Stimulated activated naive B cell treated with anti-CD40 and anti-IgM and Interleukin-4, amounts not matched to agents 10 μg/mL and 1 μg/mL and 100 μg/mL, for 72 hours (primary cell): ENCODE results near the gene AWAT1.
"Not testable (repeated sequence)": the region's sequence is repeated elsewhere in the genome, so short reads cannot be mapped to it uniquely, and the experiment has no call there.

Experiments used
- ATAC-seq, 2 donors: fragments of 150-1000 bp; cut with Tn5 transposase; replicated peaks; 2 replicates each; pipeline ENCODE4 v1.10.0; 2021; ENCODE audit warnings: moderate library complexity in 1 of 2
- DNase-seq: peaks from one replicate; pipeline ENCODE4 v3.0.0; 2021
- H3K27ac Mint-ChIP-seq: one replicate; pipeline ENCODE4 v1.8.0; 2022; ENCODE audit warnings: mild to moderate bottlenecking, mixed read lengths
- H3K27me3 Mint-ChIP-seq, 2 donors: one replicate each; pipeline ENCODE4 v1.8.0; 2022; ENCODE audit warnings: mixed read lengths in 2 of 2
- H3K36me3 Mint-ChIP-seq, 2 donors: one replicate each; pipeline ENCODE4 v1.8.0; 2022; ENCODE audit warnings: mixed read lengths in 2 of 2, mild to moderate bottlenecking in 1 of 2
- H3K4me1 Mint-ChIP-seq, 2 donors: one replicate each; pipeline ENCODE4 v1.8.0; 2022; ENCODE audit warnings: mixed read lengths in 2 of 2, mild to moderate bottlenecking in 1 of 2
- H3K4me3 Mint-ChIP-seq, 2 donors: one replicate each; pipeline ENCODE4 v1.8.0; 2022; ENCODE audit warnings: mild to moderate bottlenecking in 2 of 2, mixed read lengths in 2 of 2, moderate library complexity in 1 of 2
- H3K9me3 Mint-ChIP-seq, 2 donors: one replicate each; pipeline ENCODE4 v1.8.0; 2022; ENCODE audit warnings: mixed read lengths in 2 of 2, mild to moderate bottlenecking in 1 of 2

The AWAT1 gene

DNA sequence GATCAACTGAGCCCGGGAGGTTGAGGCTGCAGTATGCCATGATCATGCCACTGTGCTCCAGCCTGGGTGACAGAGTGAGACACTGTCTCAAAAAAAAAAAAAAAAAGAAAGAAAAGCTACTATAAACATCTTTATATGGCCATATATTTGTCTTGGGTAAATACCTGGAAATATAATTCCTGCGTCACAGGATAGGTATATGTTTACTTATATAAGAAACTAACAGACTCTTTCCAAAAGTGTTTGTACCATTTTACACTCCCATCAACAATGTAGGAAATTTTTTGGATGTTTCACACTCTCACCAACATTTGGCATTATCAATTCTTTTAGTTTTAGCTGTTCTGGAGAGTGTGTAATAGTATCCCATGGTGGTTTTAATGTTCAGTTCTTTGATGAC, 12.8 kb downstream of the AWAT1 start:
- H3K4me1 Mint-ChIP-seq = no peaks in the 10 kb centered on the region
- H3K27me3 Mint-ChIP-seq = peaks cover 0 to 9% of the 10 kb centered on the region in 2 donors
- H3K4me3 Mint-ChIP-seq = no peak overlapping the region
- H3K9me3 Mint-ChIP-seq = no peaks in the 10 kb centered on the region
- no peaks in the 10 kb centered on the region for H3K36me3 Mint-ChIP-seq
- no peak overlapping the region for H3K27ac Mint-ChIP-seq
- no peak for DNase-seq
- no peak for ATAC-seq

DNA sequence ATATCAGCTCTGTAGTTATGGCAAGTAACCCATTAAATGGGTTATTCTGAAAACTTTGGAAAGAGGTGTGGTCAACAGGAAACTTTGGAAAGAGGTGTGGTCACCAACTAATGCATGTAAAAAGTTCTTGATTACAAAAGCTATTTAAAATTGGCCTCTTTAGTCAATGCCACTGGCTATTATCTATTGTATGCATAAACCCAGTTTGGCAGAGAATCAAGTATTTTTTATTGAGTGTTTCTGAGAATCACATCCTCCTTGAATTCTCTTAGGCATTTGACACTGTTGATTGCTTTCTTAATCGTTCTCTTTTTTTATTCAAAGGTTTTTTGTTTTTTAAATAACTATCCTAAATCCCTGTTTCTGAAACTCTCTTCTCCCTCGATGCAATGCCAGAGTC, 18.0 kb downstream of the AWAT1 start:
- H3K9me3 Mint-ChIP-seq = peaks cover 0 to 1% of the 10 kb centered on the region in 2 donors
- no peak for ATAC-seq
- no peaks in the 10 kb centered on the region for H3K4me1 Mint-ChIP-seq
- H3K36me3 Mint-ChIP-seq = peaks cover 0 to 6% of the 10 kb centered on the region in 2 donors
- peaks cover 0 to 7% of the 10 kb centered on the region in 2 donors for H3K27me3 Mint-ChIP-seq
- no peak overlapping the region for H3K4me3 Mint-ChIP-seq
- no peak for DNase-seq
- H3K27ac Mint-ChIP-seq = no peak overlapping the region

DNA sequence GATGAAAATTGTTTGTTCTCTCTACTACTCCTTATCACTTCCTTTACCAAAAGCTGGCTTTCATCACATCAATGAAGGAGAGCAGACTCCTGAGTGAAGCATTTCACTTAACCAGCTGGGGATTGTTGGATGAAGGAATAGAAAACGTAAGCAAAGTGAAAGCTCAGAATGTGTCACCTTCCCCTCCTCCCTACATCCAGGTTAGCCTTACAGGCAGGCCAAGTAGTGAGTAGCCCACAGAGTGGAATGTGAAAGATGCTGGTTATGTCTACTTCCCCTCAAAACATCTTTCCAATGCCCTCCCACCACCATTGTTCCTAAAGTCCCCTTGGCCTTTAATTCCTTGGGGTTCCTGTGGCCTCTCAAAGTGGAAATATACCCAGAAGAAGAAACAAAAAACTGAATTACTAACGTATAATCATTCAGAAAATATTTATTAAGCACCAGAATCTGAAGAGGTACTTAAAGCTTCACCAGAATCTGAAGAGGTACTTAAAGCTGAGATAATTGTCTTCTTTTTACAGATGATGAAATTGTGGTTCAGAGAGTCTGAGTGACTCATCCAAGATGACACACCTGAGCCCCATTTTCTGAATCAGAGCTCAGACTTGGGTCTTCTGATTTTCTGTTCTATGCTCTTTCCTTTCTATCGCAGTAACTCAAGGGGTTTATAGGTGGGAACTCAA, 19.1 kb downstream of the AWAT1 start:
- Mint-ChIP-seq H3K4me1 (no peaks in the 10 kb centered on the region), H3K4me3 (no peak overlapping the region), H3K9me3 (peaks cover 0 to 1% of the 10 kb centered on the region in 2 donors), H3K27me3 (peaks cover 0 to 7% of the 10 kb centered on the region in 2 donors), H3K36me3 (peaks cover 0 to 6% of the 10 kb centered on the region in 2 donors), H3K27ac (no peak overlapping the region)
- no peak for ATAC-seq
- no peak for DNase-seq

DNA sequence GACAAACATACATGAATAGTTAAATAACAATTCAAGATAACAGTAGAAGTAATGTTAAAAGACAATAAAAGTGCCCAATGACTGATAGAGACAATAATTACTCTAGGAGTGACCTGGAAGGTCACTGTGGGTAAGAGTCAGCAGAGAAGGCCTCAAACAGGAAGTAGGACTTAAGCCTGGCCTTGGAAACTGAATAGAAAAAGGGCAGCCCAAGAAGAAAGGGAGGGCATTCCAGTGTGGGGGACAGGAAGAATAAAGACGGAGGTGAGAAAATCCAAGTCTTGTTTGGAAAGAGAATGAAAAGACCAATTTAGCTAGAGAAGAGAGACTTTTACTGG, 19.6 kb downstream of the AWAT1 start:
- Mint-ChIP-seq H3K9me3 (peaks cover 0 to 1% of the 10 kb centered on the region in 2 donors), H3K27me3 (peaks cover 0 to 7% of the 10 kb centered on the region in 2 donors), H3K36me3 (peaks cover 0 to 6% of the 10 kb centered on the region in 2 donors), H3K4me3 (no peak overlapping the region), H3K4me1 (no peaks in the 10 kb centered on the region), H3K27ac (no peak overlapping the region)
- DNase-seq (no peak), ATAC-seq (no peak)

DNA sequence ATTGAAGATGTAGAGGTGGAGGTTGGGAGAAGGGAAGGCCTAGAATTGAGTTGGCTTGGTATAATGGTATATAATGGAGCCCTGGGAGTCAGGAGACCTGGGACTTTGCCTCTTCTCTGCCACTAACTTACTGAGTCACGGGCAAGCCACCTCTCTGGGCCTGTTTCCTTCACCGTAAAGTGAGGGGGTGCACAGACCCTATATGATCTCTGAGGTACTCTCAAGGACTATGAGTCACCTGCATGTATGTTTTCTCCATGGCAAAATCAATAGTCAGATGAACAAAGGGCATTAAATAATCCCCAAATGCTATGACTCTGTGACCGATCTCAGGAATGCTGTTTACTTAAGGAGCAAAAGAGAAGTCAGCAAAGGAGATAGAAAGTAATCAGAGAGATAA, 20.5 kb downstream of the AWAT1 start:
- no peak for DNase-seq
- Mint-ChIP-seq H3K27me3 (peaks cover 0 to 6% of the 10 kb centered on the region in 2 donors), H3K9me3 (peaks cover 0 to 1% of the 10 kb centered on the region in 2 donors), H3K4me3 (no peak overlapping the region), H3K4me1 (no peaks in the 10 kb centered on the region), H3K36me3 (peaks cover 0 to 6% of the 10 kb centered on the region in 2 donors), H3K27ac (no peak overlapping the region)
- ATAC-seq = no peak

DNA sequence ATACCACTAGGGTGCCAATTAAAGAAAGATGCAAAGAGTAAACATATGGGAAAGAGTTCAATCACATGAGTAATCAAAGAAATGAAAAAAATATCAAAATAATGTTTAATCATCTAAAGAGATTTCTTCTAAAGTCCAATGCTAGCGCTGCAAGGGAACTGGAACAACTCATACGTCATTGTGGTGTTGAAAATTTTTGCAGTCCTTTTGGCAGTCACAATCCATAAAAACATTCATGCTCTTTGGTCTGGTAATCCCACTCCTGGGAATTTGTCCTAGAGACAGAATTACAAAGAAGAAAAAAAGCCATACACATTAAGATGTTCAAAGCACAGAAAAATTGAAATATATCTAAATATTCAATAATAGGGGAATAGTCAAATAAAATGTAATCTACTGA, 21.0 kb downstream of the AWAT1 start:
- ATAC-seq (no peak), DNase-seq (no peak)
- H3K4me1 Mint-ChIP-seq = no peaks in the 10 kb centered on the region
- H3K27ac Mint-ChIP-seq = no peak overlapping the region
- peaks cover 0 to 1% of the 10 kb centered on the region in 2 donors for H3K9me3 Mint-ChIP-seq
- peaks cover 0 to 6% of the 10 kb centered on the region in 2 donors for H3K36me3 Mint-ChIP-seq
- no peak overlapping the region for H3K4me3 Mint-ChIP-seq
- peaks cover 0 to 3% of the 10 kb centered on the region in 2 donors for H3K27me3 Mint-ChIP-seq

DNA sequence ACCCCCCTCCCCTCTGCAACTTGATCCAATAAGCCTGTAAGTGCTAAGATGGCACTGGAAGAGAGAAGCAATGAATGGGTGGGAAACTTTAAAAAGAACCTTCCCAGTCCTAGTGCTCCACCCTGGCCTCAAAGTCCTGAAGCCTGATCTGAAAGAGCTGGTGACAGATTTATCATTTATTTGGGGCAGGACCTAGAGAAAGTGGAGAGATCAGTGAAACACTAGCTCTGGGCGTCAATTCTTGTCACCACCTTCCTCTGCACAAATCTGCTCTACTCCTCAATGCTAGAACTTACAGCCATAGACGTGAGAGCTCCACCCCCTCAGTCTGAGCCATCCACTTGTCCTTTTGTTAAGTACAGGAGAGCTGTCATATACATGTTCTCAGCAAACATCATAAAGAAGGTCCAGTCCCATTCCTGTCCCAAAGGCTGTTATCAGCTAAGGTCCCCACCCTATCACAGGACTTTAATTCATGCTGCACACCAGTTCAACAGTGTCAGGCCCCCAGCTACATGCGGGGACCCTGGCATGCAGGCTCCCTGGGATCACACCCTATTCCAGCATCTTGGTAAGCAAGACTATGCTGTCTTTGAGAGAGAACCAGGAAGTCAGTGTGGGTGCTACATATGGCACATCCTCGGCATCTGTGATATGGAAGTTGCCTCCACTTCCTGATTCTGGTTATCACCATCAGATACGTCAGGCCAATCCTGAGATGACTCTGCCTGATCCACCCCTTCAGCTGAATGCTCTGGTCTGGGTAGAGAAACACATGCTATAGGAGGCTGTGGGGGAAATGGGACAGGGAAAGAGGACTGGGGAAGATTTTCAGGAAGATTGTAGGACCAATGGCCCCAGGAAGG, 23.2 kb downstream of the AWAT1 start:
- no peaks in the 10 kb centered on the region for H3K4me1 Mint-ChIP-seq
- H3K4me3 Mint-ChIP-seq = no peak overlapping the region
- ATAC-seq (no peak), DNase-seq (no peak)
- H3K36me3 Mint-ChIP-seq = peaks cover 0 to 6% of the 10 kb centered on the region in 2 donors
- H3K9me3 Mint-ChIP-seq = peaks cover 0 to 1% of the 10 kb centered on the region in 2 donors
- H3K27me3 Mint-ChIP-seq = peaks cover 0 to 3% of the 10 kb centered on the region in 2 donors
- H3K27ac Mint-ChIP-seq = no peak overlapping the region

DNA sequence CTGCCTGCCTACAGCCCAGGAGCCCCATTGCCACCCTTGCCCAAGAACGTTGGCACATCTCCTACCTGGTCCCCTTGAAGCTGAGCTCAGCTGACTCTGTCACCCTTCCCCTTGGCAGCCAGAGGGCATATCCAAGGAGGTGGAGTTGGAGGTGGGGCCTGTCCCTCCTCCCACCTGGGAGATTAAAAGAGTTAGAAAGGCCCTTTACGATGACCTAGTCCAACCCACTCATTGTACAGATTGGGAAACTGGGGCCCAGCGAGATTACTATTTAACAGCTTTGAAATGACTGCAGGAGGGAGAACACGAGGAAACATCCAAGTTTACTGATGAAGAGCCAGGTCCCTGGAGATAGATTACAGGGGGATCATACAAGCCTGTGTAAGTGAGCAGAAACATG, 25.6 kb downstream of the AWAT1 start, which contains the start of gene P2RY4:
Gene P2RY4 (minus strand): TSS at position 101 of the 400 bp plus-strand sequence. CDS start 580 bp downstream, outside the sequence.
- H3K4me3 Mint-ChIP-seq = no peak within 1 kb of the TSS
- peaks cover 6 to 11% of the 10 kb centered on the region in 2 donors for H3K27me3 Mint-ChIP-seq
- no peak for ATAC-seq

DNA sequence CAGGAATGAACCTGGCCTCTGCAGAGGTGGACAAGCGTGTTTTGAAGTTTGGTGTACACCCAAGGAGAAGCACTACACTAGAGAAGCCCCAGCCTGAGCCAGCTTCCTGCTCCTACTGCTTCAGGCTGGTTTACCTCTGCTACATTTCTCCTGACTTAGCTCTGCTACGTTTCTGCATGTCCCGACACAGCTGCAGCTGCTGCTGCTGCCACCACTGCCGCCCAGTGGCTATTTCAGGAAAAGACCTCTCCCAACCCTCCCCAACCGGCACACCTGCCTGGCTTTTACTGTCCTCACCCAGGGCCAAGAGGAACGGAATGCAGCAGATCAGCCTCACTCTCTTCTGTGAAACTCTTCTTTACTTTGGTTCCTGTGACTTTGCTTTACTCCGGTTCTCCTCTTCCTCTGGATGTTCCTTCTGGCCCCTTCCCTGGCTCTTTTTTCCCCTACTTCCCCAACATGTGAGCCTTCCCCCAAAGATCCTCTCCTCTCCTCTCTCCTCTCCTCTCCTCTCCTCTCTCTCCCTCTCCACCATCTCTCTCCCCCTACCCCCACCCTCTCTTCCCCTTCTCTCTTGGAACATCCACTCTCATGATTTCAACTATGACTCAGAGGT, 28.6 kb downstream of the AWAT1 start:
- Mint-ChIP-seq H3K9me3 (no peaks in the 10 kb centered on the region), H3K4me3 (no peak overlapping the region), H3K4me1 (no peaks in the 10 kb centered on the region), H3K27me3 (peaks cover 6 to 11% of the 10 kb centered on the region in 2 donors), H3K27ac (no peak overlapping the region), H3K36me3 (no peaks in the 10 kb centered on the region)
- ATAC-seq (peak; percentile 68 to 88), DNase-seq (peak; percentile 23)

More for the DNA sequence above, 25.6 kb downstream of the AWAT1 start, which contains the start of gene P2RY4:
- H3K4me1 Mint-ChIP-seq = no peaks in the 10 kb centered on the region
- no peaks in the 10 kb centered on the region for H3K36me3 Mint-ChIP-seq
- DNase-seq = no peak
- H3K27ac Mint-ChIP-seq = no peak within 1 kb of the TSS
- no peaks in the 10 kb centered on the region for H3K9me3 Mint-ChIP-seq

DNA sequence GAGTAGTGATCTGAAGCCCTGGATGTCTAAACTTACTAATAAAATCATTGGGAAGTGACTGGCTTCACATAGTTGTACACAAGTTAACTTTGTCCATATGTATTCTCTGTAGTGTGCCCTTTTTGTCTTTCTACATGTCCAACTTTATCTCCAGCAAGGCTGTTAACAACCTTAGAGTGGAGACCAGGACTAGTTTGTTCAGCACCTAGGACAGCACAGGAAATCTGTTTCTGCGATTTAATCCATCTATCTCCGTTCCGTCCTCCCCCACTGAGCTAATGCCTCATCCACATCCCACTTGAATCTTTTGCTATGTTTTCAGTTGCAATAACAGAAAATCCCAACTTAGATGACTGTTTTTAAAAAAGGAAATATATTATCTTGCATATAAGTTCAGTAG, 30.3 kb downstream of the AWAT1 start:
- Mint-ChIP-seq H3K27ac (no peak overlapping the region), H3K27me3 (peaks cover 6 to 11% of the 10 kb centered on the region in 2 donors), H3K36me3 (no peaks in the 10 kb centered on the region), H3K4me3 (no peak overlapping the region), H3K9me3 (no peaks in the 10 kb centered on the region), H3K4me1 (no peaks in the 10 kb centered on the region)
- DNase-seq (no peak), ATAC-seq (no peak)

DNA sequence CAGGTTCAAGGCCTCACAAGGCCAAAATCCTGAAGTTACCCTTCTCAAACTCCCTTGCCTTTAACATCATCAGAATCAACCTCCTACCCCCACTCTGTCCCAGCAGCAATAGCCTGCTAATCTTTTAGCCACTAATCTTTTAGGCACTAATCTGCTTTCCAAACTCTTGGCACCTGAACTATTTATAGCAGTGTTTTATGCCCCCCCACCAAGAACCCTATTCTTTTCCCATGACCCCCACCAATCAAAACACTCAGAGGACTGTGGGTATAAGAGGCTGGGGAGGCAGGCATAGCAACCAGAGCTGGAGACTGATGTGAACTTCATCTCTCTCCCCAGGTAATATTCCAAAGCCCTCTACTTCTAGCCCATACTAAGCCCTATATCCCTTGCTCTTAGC, 33.6 kb downstream of the AWAT1 start, which contains the start of gene ARR3:
Gene ARR3 (plus strand): TSS at position 301 of the 400 bp plus-strand sequence. CDS start 1,052 bp downstream, outside the sequence.
- ATAC-seq (no peak), DNase-seq (no peak)
- Mint-ChIP-seq H3K27me3 (peaks cover 6 to 10% of the 10 kb centered on the region in 2 donors), H3K9me3 (no peaks in the 10 kb centered on the region), H3K27ac (no peak within 1 kb of the TSS), H3K4me1 (no peaks in the 10 kb centered on the region), H3K4me3 (no peak within 1 kb of the TSS), H3K36me3 (no peaks in the 10 kb centered on the region)

DNA sequence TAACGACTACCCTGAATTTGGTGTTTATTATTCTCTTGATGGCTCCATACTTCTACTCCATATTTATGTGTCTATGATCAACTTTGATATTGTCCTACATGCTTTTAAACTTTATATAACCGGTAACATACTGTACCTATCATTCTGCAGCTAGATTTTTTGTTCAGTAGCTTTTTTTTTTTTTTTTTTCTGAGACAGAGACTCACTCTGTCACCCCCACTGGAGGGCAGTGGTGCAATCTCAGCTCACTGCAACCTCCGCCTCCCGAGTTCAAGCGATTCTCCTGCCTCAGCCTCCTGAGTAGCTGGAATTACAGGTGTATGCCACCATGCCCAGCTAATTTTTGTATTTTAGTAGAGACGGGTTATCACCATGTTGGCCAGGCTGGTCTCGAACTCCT, 39.6 kb downstream of the AWAT1 start:
- not testable (repeated sequence) for H3K27me3 Mint-ChIP-seq, ATAC-seq, H3K9me3 Mint-ChIP-seq, DNase-seq, H3K4me3 Mint-ChIP-seq, H3K36me3 Mint-ChIP-seq, H3K27ac Mint-ChIP-seq, H3K4me1 Mint-ChIP-seq

DNA sequence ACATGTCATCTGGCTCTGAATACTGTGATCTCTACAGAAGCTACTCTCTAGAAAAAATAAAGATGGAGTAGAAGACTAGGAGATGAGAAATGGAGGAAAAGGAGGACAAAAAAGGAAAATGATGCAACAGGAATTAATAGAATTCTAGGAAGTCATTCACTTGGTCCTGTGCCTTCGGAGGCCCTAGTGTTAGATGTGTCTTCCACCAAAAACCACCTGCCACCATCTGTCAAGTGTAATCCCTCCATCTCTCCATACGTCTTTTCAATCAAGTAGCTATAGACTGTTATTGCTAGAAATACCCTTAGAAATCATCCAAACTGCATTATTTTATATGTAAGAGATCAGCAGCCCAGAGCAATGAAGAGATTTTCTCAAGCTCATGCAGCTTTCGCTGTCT, 44.6 kb downstream of the AWAT1 start:
- Mint-ChIP-seq H3K27me3 (peaks cover 0 to 6% of the 10 kb centered on the region in 2 donors), H3K4me3 (no peak overlapping the region), H3K27ac (no peak overlapping the region), H3K4me1 (peaks cover 0 to 2% of the 10 kb centered on the region in 2 donors), H3K9me3 (no peaks in the 10 kb centered on the region), H3K36me3 (peaks cover 12% of the 10 kb centered on the region in 2 donors)
- DNase-seq = no peak
- ATAC-seq = no peak

DNA sequence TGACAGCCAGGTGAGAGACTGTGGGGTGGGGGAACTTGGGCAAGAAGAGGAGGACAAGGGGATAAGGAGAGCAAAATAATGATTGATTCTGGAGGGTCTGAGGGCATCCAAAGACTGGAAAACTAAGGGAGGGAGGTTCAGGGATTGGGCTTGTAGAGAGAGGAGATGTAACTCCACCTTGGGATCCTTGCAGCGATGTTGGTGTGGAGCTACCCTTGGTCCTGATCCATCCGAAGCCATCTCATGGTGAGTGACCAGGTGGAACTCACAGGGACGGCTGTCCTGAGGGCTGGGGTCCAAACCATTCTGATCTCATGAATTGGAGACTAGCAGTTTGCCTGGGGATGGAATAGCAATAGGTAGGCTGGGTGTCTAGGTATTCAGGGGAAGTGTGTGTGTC, 46.1 kb downstream of the AWAT1 start:
- Mint-ChIP-seq H3K9me3 (no peaks in the 10 kb centered on the region), H3K27ac (no peak overlapping the region), H3K4me3 (no peak overlapping the region), H3K4me1 (peaks cover 0 to 2% of the 10 kb centered on the region in 2 donors), H3K27me3 (peaks cover 0 to 6% of the 10 kb centered on the region in 2 donors), H3K36me3 (peaks cover 12% of the 10 kb centered on the region in 2 donors)
- no peak for DNase-seq
- no peak for ATAC-seq
